OCI-LY1 (cell line): ENCODE measurements around the gene TSPAN12.

Source experiments
- EZH2 ChIP-seq: fragments of 200-600 bp; sonication (generic), shearing (Covaris generic); IDR thresholded peaks from 2 replicates; pipeline ENCODE4 v1.8.0; 2017; ENCODE audit warnings: borderline replicate concordance, mixed run types, mild to moderate bottlenecking, antibody characterized with exemption, low read length, moderate library complexity, mixed read lengths
- TF ChIP-seq, protein P1 (sequence below): fragments of 200-600 bp; sonication (generic), shearing (Covaris generic); IDR thresholded peaks from 2 replicates; pipeline ENCODE4 v1.5.1; 2017; ENCODE audit warnings: mild to moderate bottlenecking, antibody characterized with exemption, low read length, moderate library complexity, mixed read lengths

GRCh38 chr7:120857588-120858573 is at the start of gene TSPAN12:
- TF ChIP-seq, protein P1, sequence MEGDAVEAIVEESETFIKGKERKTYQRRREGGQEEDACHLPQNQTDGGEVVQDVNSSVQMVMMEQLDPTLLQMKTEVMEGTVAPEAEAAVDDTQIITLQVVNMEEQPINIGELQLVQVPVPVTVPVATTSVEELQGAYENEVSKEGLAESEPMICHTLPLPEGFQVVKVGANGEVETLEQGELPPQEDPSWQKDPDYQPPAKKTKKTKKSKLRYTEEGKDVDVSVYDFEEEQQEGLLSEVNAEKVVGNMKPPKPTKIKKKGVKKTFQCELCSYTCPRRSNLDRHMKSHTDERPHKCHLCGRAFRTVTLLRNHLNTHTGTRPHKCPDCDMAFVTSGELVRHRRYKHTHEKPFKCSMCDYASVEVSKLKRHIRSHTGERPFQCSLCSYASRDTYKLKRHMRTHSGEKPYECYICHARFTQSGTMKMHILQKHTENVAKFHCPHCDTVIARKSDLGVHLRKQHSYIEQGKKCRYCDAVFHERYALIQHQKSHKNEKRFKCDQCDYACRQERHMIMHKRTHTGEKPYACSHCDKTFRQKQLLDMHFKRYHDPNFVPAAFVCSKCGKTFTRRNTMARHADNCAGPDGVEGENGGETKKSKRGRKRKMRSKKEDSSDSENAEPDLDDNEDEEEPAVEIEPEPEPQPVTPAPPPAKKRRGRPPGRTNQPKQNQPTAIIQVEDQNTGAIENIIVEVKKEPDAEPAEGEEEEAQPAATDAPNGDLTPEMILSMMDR = peak; percentile 84
- TF ChIP-seq EZH2 = no peak
